Bronchial epithelial cell (primary cell): Measurements from ENCODE around the gene CHST12. TPM values are rescaled to one million over a fixed set of nuclear protein-coding genes. Genes with fewer than 3 reads are reported as not detected.
A peak's percentile ranks its signal among the peaks of the same experiment; 100 is the strongest.

Source experiments
- DNase-seq: peaks from one replicate; pipeline ENCODE4 v3.0.0-alpha.2; 2010; ENCODE audit warnings: low read depth
- FAIRE-seq: peaks from 2 replicates; lab custom pipeline; 2011; peaks lifted over from hg19 to GRCh38; lab: Jason Lieb, UNC
- H3K27me3 ChIP-seq: 2 replicates; pipeline ENCODE4 v1.5.1; 2011; ENCODE audit warnings: low read length; ENCODE audit not compliant: control insufficient read depth, insufficient read depth
- H3K36me3 ChIP-seq: 2 replicates; pipeline ENCODE4 v1.5.1; 2011; ENCODE audit warnings: low read length; ENCODE audit not compliant: control insufficient read depth, insufficient read depth
- H3K4me3 ChIP-seq: 2 replicates; pipeline ENCODE4 v1.5.1; 2011; ENCODE audit warnings: mild to moderate bottlenecking, low read depth, low read length, control low read depth
- CTCF ChIP-seq: IDR thresholded peaks from 2 replicates; pipeline ENCODE4 v1.5.1; 2011; ENCODE audit warnings: mild to moderate bottlenecking, moderate library complexity, low read length, control low read depth, inconsistent platforms; ENCODE audit not compliant: insufficient read depth, severe bottlenecking
- total RNA-seq: library from RNA; depleted of rRNA; stranded (reverse); fragments of >200 nt; gene quantifications from 2 replicates; pipeline ENCODE4 v1.2.1, GENCODE V29; 2014

CHST12 gene
- total RNA-seq, 1 donor from 2014 or later = 0.79 TPM

- no peaks in the 10 kb centered on the region for H3K27me3 ChIP-seq
- H3K36me3 ChIP-seq = peaks cover 7% of the 10 kb centered on the region
- no peak overlapping the region for H3K4me3 ChIP-seq
- TF ChIP-seq CTCF = no peak
- DNase-seq (no peak), FAIRE-seq (peak; percentile 13)
Measured at GRCh38 chr7:2435146-2435545, 31.7 kb downstream of the CHST12 start.

- TF ChIP-seq CTCF = no peak
Measured at GRCh38 chr7:2436341-2437104, 33.1 kb downstream of the CHST12 start.

GRCh38 chr7:2437136-2437535 is 33.7 kb downstream of the CHST12 start:
- FAIRE-seq = peak; percentile 86
- H3K36me3 ChIP-seq = peaks cover 7% of the 10 kb centered on the region

More at GRCh38 chr7:2436341-2437104, 33.1 kb downstream of the CHST12 start:
- Histone ChIP-seq H3K27me3 (no peaks in the 10 kb centered on the region), H3K4me3 (no peak overlapping the region), H3K36me3 (peaks cover 7% of the 10 kb centered on the region)
- DNase-seq = no peak
- no peak for FAIRE-seq

GRCh38 chr7:2437537-2438148 is 34.2 kb downstream of the CHST12 start:
- TF ChIP-seq CTCF = no peak
- no peak for DNase-seq
- H3K27me3 ChIP-seq = no peaks in the 10 kb centered on the region
- FAIRE-seq = no peak
- peaks cover 7% of the 10 kb centered on the region for H3K36me3 ChIP-seq
- no peak overlapping the region for H3K4me3 ChIP-seq

More at GRCh38 chr7:2437136-2437535, 33.7 kb downstream of the CHST12 start:
- Histone ChIP-seq H3K27me3 (no peaks in the 10 kb centered on the region), H3K4me3 (no peak overlapping the region)
- peak; percentile 15 for TF ChIP-seq CTCF
- peak; percentile 26 for DNase-seq

GRCh38 chr7:2438186-2438585 is 34.8 kb downstream of the CHST12 start:
- DNase-seq (no peak), FAIRE-seq (no peak)
- no peak for TF ChIP-seq CTCF
- Histone ChIP-seq H3K4me3 (no peak overlapping the region), H3K27me3 (no peaks in the 10 kb centered on the region), H3K36me3 (peaks cover 4% of the 10 kb centered on the region)

GRCh38 chr7:2438775-2439174 is 35.4 kb downstream of the CHST12 start:
- DNase-seq = no peak
- no peak for TF ChIP-seq CTCF
- no peaks in the 10 kb centered on the region for H3K27me3 ChIP-seq
- H3K4me3 ChIP-seq = no peak overlapping the region
- no peaks in the 10 kb centered on the region for H3K36me3 ChIP-seq
- FAIRE-seq = no peak
